Esophagus (tissue), 2 donors: ENCODE measurements around the gene HOXB1. TPM values are rescaled to one million over a fixed set of nuclear protein-coding genes. Genes with fewer than 3 reads are reported as not detected.

Source experiments
- H3K27ac ChIP-seq, 2 donors: one replicate each; pipeline ENCODE4 v1.5.1; 2013; ENCODE audit warnings: low read depth in 2 of 2, mild to moderate bottlenecking in 2 of 2, inconsistent platforms in 1 of 2, low read length in 1 of 2, moderate library complexity in 1 of 2
- H3K27me3 ChIP-seq, 2 donors: one replicate each; pipeline ENCODE4 v1.6.1; 2013; ENCODE audit warnings: low read length in 2 of 2, control low read depth in 1 of 2, mild to moderate bottlenecking in 1 of 2; ENCODE audit not compliant: insufficient read depth in 2 of 2, control insufficient read depth in 1 of 2
- H3K36me3 ChIP-seq, 2 donors: one replicate each; pipeline ENCODE4 v1.6.1; 2013; ENCODE audit warnings: low read length in 1 of 2; ENCODE audit not compliant: control insufficient read depth in 2 of 2, insufficient read depth in 2 of 2
- H3K4me1 ChIP-seq, 2 donors: one replicate each; pipeline ENCODE4 v1.6.1; 2013; ENCODE audit warnings: low read length in 1 of 2; ENCODE audit not compliant: control insufficient read depth in 2 of 2, insufficient read depth in 2 of 2
- H3K4me3 ChIP-seq, 2 donors: one replicate each; pipeline ENCODE4 v1.5.1; 2013; ENCODE audit warnings: low read length in 2 of 2, mild to moderate bottlenecking in 2 of 2, low read depth in 1 of 2, moderate library complexity in 1 of 2
- H3K9me3 ChIP-seq, 2 donors: one replicate each; pipeline ENCODE4 v1.6.1; 2013; ENCODE audit warnings: mild to moderate bottlenecking in 2 of 2, low read depth in 1 of 2, low read length in 1 of 2, moderate library complexity in 1 of 2; ENCODE audit not compliant: control insufficient read depth in 2 of 2, insufficient read depth in 1 of 2
- WGBS, 2 donors: extraction: QIAGEN DNeasy Blood & Tissue Kit; methylation state at CpG; one replicate each; pipeline ENCODE4 v1.1.7; 2013; 5-methylcytosine and 5-hydroxymethylcytosine counted together
- polyA plus RNA-seq, 2 donors: library from polyadenylated mRNA; stranded (reverse); fragments of 200-250 nt; gene quantifications; one replicate each; pipeline ENCODE4 v1.2.3, GENCODE V29; 2013
- donor health status: healthy with polysubstance abuse.
- donor health status: Bipolar disorder and iron deficiency.

Gene HOXB1
- polyA plus RNA-seq: 1 to 10 TPM in 1 of 2 donors, under 1 TPM in 1; 0.29 to 1.0 TPM

DNA sequence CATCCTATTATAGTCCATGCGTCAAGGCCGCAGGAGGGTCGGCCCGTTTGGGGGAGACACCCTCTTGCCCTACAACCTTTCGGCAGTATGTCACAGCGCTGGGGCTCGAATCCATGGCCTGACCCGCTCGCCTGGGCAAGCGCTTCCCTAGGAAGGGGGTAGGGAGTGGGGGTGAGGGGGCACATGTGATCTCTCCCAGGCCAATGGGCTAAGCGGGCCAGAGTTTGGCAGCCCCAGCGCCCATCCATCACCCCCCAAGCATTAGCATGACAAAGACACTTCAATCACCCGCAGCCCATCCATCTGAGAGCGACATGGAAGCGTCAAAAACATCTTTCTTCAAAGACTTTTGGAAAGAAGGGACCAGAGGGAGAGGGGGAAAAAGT lies at the start of gene HOXB1:
Gene HOXB1 (minus strand): TSS at position 125 of the 386 bp plus-strand sequence. CDS start 107 bp downstream, at position 18.
- H3K27ac ChIP-seq: peak within 1 kb of the TSS; percentile 72 to 88
- H3K4me1 ChIP-seq: peaks cover 0 to 4% of the 10 kb centered on the region in 2 donors
- H3K4me3 ChIP-seq: no peak within 1 kb of the TSS
- no peaks in the 10 kb centered on the region for H3K9me3 ChIP-seq
- no peaks in the 10 kb centered on the region for H3K27me3 ChIP-seq
- no peaks in the 10 kb centered on the region for H3K36me3 ChIP-seq
- 78 to 89% methylated on average over 15 of the region's 15 CpGs for WGBS, 2 donors

DNA sequence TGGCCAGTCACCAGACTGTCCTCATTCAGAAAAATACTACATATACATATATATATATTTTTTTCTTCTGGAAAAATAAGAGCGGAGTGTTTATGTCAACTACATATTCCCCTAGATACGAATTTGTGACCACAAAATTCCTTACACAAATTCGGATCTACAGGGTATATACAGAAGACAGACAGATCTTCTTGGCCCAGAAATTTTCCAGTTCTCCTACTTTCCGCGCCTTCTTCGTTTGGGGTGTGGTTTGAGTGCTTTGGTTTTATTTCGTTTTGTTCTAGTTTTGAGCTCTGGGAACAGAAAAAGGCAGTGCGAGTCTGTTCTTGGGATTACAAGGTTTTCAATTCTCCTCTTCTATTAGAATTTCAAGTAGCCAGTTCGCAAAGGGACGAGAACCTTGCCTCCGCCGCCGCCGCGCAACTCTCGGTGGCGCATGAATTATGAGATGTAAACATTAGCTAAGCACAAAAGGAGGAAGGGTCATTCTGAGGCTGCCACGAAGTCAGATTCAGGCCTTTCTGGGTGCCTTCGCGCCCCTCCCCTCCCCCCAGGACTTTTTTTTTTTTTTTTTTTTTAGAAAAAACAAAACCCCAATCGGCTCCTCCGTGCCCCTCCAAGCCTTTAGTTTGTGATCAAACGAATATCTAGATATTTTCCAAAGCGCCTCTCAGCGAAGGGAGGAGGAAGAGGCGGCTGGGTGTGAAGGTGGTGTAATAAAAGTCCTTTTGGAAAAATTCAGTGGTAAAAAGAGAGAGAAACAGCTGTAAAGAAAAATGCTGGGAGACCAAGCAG lies 49.1 kb upstream of the HOXB1 start:
- WGBS, 2 donors: 39 to 53% methylated on average over 26 of the region's 26 CpGs
- H3K4me1 ChIP-seq: no peaks in the 10 kb centered on the region
- H3K27ac ChIP-seq: peak overlapping the region; percentile 84 to 92
- H3K36me3 ChIP-seq: no peaks in the 10 kb centered on the region
- H3K27me3 ChIP-seq: no peaks in the 10 kb centered on the region
- H3K4me3 ChIP-seq: peak overlapping the region in 1 of 2 donors; percentile 32
- H3K9me3 ChIP-seq: no peaks in the 10 kb centered on the region

DNA sequence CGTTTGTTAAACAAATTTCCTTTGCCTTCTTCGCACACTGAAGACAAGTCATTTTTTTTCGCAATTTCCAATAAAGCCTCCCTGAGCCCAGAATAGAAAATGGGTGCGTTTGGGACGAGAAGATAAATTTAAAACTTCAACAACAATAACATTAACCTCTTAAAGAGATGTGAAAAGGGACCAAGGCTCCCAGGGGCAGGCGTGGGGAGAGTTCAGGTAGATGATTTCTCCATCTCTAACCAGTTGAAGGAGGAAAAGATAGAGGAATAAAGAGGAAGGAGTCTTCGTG lies 48.6 kb upstream of the HOXB1 start:
- H3K4me3 ChIP-seq: peak overlapping the region in 1 of 2 donors; percentile 57

DNA sequence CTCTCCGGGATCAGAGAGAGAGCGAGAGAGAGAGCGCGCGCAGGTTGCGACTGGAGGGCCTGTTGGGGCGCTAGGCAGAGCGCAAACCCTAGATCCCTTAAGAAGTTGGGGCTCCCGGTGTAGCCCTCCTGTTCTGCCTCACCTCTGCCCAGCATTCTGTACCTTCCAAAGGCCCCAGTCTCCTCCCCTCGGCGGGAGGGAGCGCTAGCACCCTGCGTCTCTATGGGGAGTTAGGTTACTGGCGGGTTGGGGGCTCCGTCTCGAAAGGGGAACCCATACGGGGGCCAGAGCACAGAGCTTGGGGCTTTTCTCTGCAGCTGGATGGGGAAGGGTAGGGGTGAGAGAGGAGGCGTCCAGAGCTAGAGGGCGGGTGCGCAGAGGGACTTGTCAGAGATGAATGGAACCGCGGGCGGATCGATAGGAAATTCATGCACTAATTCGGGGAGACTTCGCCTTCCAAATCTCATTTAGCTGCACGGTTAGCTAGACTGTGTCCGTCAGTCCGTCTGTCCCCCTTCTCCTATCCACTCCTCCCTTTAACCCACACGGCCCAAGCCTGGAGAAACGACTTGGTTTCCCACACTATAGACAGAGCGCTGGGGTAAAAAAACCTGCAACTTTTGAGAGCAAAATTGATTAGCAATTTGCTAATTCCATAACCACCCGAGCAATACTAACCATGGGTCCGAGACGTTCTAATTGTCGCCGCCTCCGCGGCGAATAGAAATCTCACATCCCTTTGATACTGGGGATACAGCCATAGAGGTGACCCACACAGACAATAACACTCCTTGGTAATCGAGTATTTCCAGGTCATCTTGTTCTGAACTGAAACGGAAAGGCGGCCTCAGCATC lies 48.0 kb upstream of the HOXB1 start:
- Histone ChIP-seq H3K27me3 (no peaks in the 10 kb centered on the region), H3K36me3 (no peaks in the 10 kb centered on the region), H3K9me3 (no peaks in the 10 kb centered on the region), H3K4me1 (no peaks in the 10 kb centered on the region), H3K27ac (peak overlapping the region; percentile 92 to 94), H3K4me3 (peak overlapping the region; percentile 57 to 62)
- 17 to 18% methylated on average over 43 of the region's 43 CpGs for WGBS, 2 donors

More for the DNA sequence above, 48.6 kb upstream of the HOXB1 start:
- H3K27me3 ChIP-seq: no peaks in the 10 kb centered on the region
- 34 to 48% methylated on average over 7 of the region's 7 CpGs for WGBS, 2 donors
- no peaks in the 10 kb centered on the region for H3K9me3 ChIP-seq
- no peaks in the 10 kb centered on the region for H3K36me3 ChIP-seq
- no peaks in the 10 kb centered on the region for H3K4me1 ChIP-seq
- H3K27ac ChIP-seq: peak overlapping the region; percentile 92 to 94

DNA sequence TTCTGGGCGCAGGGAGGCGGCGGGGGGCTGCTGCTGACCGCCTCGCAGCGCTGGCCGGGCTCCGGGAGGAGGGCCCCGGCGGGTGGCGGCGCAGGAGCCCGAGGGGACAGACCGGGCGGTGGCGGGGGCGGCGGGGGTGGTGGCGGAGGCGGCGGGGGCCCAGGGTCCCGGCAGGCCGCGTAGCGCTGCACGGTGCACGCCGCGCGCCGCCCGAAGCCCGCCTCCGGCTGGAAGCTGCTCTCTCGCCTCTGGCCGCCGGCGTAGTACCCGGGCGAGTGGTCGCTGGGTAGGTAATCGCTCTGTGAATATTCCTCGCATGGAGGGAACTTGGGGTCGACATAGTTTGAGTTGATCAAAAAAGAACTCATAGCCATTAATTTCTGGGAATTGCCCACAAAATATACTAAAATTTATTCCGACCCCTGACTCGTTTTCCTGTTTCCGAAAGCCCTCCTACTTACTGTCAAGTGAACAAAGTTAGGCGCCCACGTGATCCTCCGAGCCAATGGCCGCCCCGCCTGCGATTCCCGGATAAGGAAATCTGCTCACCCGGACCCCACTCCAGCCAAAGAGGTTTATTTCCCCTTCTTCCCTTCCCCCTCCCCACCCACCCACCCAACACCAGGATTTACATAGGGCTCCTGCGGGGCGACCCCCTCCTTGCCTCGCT lies 47.3 kb upstream of the HOXB1 start, which contains the start of gene HOXB4:
Gene HOXB4 (minus strand): TSS at position 405 of the 670 bp plus-strand sequence. CDS start 31 bp downstream, at position 374.
- 2% methylated on average over 44 to 58 of the region's 58 CpGs for WGBS, 2 donors

DNA sequence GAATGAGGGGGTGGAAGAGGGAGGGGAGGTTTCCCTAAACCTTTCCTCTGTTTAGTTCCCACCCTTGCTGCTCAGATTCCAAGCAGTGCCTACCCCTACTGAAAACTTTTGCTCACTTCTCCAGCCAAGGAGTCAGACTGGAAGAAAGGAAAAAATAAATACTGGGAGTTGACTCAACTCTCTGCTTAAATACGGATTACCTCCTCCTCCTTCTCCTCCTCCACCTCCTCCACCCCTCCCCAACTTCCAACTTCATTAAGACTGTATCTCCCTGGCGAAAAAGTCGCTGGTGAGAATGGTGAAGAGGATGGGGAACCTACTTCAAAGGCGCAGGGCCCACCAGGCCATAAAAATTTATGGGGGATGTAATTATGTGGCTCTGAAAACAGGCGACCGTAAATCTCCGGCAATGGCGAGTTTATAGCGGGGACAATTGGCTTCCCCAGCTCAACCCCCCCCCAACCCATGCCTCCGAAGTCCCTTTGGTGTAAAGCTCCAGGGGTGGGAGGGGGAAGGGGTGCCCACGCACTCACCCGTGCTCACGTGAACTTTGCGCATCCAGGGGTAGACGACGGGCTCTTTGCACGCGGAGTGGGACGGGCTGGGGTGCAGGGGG lies 46.6 kb upstream of the HOXB1 start:
- H3K27me3 ChIP-seq: no peaks in the 10 kb centered on the region
- no peaks in the 10 kb centered on the region for H3K36me3 ChIP-seq
- no peaks in the 10 kb centered on the region for H3K9me3 ChIP-seq
- WGBS, 2 donors: 2 to 3% methylated on average over 19 of the region's 19 CpGs
- peaks cover 0 to 3% of the 10 kb centered on the region in 2 donors for H3K4me1 ChIP-seq
- peak overlapping the region; percentile 92 to 94 for H3K27ac ChIP-seq
- peak overlapping the region; percentile 57 to 62 for H3K4me3 ChIP-seq

More for the DNA sequence above, 47.3 kb upstream of the HOXB1 start, which contains the start of gene HOXB4:
- Histone ChIP-seq H3K27me3 (no peaks in the 10 kb centered on the region), H3K4me3 (peak within 1 kb of the TSS; percentile 57 to 62), H3K9me3 (no peaks in the 10 kb centered on the region), H3K36me3 (no peaks in the 10 kb centered on the region), H3K4me1 (peaks cover 0 to 3% of the 10 kb centered on the region in 2 donors), H3K27ac (peak within 1 kb of the TSS; percentile 92 to 94)

DNA sequence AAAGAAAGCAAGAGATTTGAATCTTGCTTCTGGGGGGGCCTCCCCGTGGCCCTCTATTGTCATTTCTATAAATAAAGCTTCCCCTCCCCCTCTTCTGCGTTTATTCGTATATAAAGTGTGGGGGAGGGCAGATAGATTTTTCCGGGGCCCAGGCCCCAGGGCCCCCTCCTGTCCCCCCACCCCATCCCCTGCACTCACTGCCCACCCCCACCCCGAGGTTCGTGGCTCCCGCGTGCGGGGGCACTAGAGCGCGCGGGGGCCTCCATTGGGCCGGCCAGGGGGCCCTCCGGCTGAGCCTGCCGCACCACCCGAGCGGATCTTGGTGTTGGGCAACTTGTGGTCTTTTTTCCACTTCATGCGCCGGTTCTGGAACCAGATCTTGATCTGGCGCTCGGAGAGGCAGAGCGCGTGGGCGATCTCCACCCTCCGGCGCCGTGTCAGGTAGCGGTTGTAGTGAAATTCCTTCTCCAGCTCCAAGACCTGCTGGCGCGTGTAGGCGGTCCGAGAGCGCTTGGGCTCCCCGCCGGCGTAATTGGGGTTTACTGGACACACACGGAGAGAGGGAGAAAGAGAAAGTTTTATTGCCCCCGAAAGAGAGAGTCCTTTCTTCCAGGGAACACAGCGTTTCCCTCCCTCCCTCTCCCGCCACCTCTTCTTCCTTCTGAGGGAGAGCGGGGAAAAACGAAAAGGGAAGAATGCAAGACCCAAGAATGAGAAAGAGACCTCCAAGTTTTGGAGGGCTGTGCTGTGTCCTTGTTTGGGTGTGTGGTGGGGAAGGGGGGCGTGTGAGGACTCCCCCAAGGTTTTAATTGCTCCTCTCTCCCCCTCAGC lies 45.9 kb upstream of the HOXB1 start:
- Histone ChIP-seq H3K4me1 (peaks cover 0 to 3% of the 10 kb centered on the region in 2 donors), H3K36me3 (no peaks in the 10 kb centered on the region), H3K27ac (peak overlapping the region; percentile 92 to 94), H3K9me3 (no peaks in the 10 kb centered on the region), H3K27me3 (no peaks in the 10 kb centered on the region), H3K4me3 (peak overlapping the region; percentile 57 to 62)
- 12 to 17% methylated on average over 40 to 43 of the region's 43 CpGs for WGBS, 2 donors

DNA sequence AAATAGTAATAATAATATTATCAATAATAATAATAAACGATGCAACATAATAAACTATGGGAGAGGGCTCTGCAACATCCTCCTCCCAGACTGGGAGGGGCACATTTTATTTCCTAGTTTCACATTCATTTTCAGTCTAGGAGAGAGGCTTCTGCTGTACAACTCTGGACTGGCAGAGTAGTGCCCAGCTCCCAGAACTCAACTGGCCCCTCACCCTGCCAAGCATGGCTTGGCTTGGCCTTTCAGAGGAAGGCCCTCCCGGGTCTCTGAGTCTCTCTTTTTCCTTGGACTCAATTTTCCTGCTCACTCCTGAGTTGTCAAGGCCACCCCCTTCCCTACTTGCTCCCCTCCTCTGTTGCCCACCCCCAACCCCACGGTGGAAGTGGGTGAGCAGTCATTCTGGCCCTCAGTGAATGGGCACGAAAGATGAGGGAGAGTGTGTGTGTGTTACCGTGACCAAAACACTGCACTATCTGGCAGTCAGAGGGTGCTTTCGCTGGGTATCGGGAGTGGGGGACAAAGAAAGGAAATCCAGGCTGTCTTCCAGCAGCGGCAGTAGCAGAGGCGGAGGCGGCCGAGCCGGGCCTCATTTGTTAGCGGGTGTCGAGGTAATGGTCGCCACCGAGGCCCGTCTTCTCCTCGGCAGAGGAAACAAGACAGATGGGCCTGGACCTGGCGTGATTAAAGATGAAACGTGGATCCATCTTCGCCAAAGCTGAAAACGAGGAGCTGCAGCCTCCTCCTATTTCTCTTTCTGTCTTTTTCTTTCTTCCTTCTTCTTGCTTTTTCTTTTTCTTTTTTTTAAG lies 45.1 kb upstream of the HOXB1 start:
- peak overlapping the region; percentile 85 to 92 for H3K27ac ChIP-seq
- no peaks in the 10 kb centered on the region for H3K36me3 ChIP-seq
- peak overlapping the region in 1 of 2 donors; percentile 57 for H3K4me3 ChIP-seq
- H3K4me1 ChIP-seq: peaks cover 0 to 3% of the 10 kb centered on the region in 2 donors
- H3K9me3 ChIP-seq: no peaks in the 10 kb centered on the region
- WGBS, 2 donors: 26 to 29% methylated on average over 22 of the region's 22 CpGs
- no peaks in the 10 kb centered on the region for H3K27me3 ChIP-seq
